H1 (cell line): ENCODE measurements around the gene RHOG. TPM values are rescaled to one million over a fixed set of nuclear protein-coding genes. Genes with fewer than 3 reads are reported as not detected.
A peak's percentile ranks its signal among the peaks of the same experiment; 100 is the strongest.

Source experiments
- CHD7 ChIP-seq: fragments of 300-600 bp; sonication (generic); IDR thresholded peaks from 2 replicates; pipeline ENCODE4 v1.7.1; 2012; ENCODE audit warnings: low read length, moderate library complexity, mild to moderate bottlenecking, inconsistent platforms; ENCODE audit not compliant: insufficient replicate concordance
- HDAC2 ChIP-seq, 2 experiments: fragments of 300-600 bp in 1 of 2; sonication (generic) in 1 of 2; IDR thresholded peaks; 2 replicates each; pipeline ENCODE4 v1.6.1; 2011 to 2012; ENCODE audit warnings: low read depth in 2 of 2, low read length in 2 of 2, mild to moderate bottlenecking in 2 of 2, moderate library complexity in 2 of 2, borderline replicate concordance in 1 of 2, inconsistent platforms in 1 of 2
- JUN ChIP-seq: IDR thresholded peaks from 2 replicates; pipeline ENCODE4 v1.6.1; 2011; ENCODE audit warnings: low read depth, mild to moderate bottlenecking, improper control_type of control experiment, low read length
- SIX5 ChIP-seq: IDR thresholded peaks from 2 replicates; pipeline ENCODE4 v1.6.1; 2011; ENCODE audit warnings: mild to moderate bottlenecking, low read depth, low read length
- SP1 ChIP-seq: IDR thresholded peaks from 2 replicates; pipeline ENCODE4 v1.6.1; 2011; ENCODE audit warnings: low read depth, low read length
- polyA plus RNA-seq, 7 experiments: library from polyadenylated mRNA; depleted of rRNA in 3 of 7; stranded (reverse) in 5 of 7; unstranded in 2 of 7; fragments of >200 nt in 5 of 7; fragments of 200-250 nt in 2 of 7; gene quantifications; 1 replicate in 5 of 7; 2 replicates in 1 of 7; 4 replicates in 1 of 7; pipeline versions ENCODE4 v1.2.1 to v1.2.3, GENCODE V29; 2011 to 2013; ENCODE audit warnings: missing spikeins in 2 of 7, mixed read lengths in 2 of 7
- total RNA-seq: library from RNA; stranded (reverse); fragmentation: NEBNext Ultra II Directional; extraction: Animal tissue kit (Norgen Biotek cat#: 25700); gene quantifications from 2 replicates; pipeline ENCODE4 v1.2.1, GENCODE V29; 2021

The RHOG gene
- total and polyA plus RNA-seq, 2 of the 8 experiments (the other 6 are each of a cell fraction or from before 2014, with no cell fraction given): 28.3 to 69.6 TPM

GRCh38 chr11:3854660-3854976, 13.9 kb upstream of the RHOG start (continued):
- TF ChIP-seq CHD7 (no peak), JUN (no peak), SIX5 (no peak), HDAC2 (IDR thresholded peaks at IDR 0.05; ENCODE audit: borderline replicate concordance in 1 of 2, low read depth in 2 of 2, low read length in 2 of 2) (no peak), SP1 (peak; percentile 33; the same call in 1 of the 2 replicates)
- TF ChIP-seq, all 59 proteins: peak for 2
